Caki2 (cell line): ENCODE measurements around the gene TAB2. TPM values are rescaled to one million over a fixed set of nuclear protein-coding genes. Genes with fewer than 3 reads are reported as not detected.

Experiments
- total RNA-seq: library from RNA; depleted of rRNA; stranded (reverse); fragments of >200 nt; shearing (Covaris generic); gene quantifications from 2 replicates; pipeline ENCODE4 v1.2.3, GENCODE V29; 2014; ENCODE audit warnings: low replicate concordance; rRNA removed

Gene TAB2
- total RNA-seq, 1 experiment from 2014 or later = 27.2 TPM

Other genes with a start within 250 kb of the TAB2 start
- gene SUMO4, start 82.5 kb downstream of the TAB2 start, total RNA-seq = not detected in 2 replicates
- gene ZC3H12D, start 167.3 kb downstream of the TAB2 start, total RNA-seq = 0.30 TPM in 1 of 2 replicates, not detected in the other
- gene PPIL4, start 228.3 kb downstream of the TAB2 start, total RNA-seq = 24.2 and 40.2 TPM in 2 replicates
- 56.2 and 71.1 TPM in 2 replicates for gene GINM1, start 248.7 kb downstream of the TAB2 start, total RNA-seq